DMS153 treated with DMSO at 0.1 percent for 48 hours (cell line): Measurements from ENCODE around the gene ERC2.

ENCODE experiments used
- DNase-seq: peaks from one replicate; lab custom pipeline; 2025; ENCODE audit not compliant: unreplicated experiment; lab: John Stamatoyannopoulos, UW

ERC2 gene

DNA sequence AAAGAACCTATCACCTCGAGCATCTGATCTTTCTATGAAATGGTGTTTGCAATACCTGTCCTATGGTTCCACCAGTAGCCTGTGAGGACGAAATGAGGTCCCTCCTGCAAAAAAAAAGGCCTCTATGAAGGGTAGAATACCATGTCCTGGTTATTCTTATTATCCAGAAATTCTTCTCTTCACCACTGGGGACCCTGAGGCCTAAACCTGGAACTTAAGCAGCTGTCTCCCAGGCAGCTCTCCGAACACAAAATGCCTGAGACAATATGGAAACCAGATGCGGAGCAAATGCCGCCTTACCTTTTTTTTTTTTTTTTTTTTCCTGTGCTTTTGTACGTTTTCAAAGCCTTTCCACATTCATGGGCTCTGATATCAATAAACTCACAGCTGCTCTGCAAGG lies 919.1 kb downstream of the ERC2 start:
- DNase-seq = no peak

DNA sequence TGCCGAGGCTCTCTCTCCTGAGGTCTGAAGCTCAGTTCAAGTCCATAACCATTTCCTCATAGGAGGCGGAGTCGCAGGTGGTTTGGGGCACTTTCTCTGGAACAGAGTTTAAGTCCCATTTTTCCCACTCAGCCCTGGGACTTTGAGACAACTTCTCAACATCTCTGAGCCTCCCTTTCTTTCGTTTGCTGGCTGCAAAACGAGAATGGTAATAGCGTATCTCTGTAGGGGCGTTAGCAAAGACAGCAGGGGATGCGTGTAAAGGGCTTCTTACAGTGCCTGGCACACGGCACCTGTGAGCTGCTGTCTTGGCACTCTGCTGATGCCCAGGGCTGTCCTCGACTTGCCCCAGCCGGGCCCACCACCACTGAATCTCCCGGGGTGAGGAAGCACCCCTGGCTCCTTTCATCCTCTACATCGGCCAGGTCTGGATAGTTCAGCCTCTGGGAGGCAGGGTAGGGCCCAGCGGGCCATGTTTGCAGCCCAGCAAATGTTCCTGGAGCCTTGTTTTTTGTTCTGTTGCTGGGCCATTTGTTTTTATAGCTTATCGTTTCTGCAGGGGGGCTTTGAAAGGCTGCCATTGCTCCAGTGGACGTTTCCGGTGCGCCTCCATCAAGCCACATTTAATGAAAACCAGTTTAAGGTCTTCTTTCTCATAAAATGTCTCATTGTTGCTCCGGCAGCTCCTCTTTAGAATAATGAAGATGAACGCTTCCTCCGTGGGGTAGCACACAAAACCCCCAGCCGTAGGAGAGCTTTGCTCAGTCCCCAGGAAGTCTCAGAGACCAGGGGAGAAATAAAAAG lies 921.2 kb downstream of the ERC2 start:
- DNase-seq = no peak

DNA sequence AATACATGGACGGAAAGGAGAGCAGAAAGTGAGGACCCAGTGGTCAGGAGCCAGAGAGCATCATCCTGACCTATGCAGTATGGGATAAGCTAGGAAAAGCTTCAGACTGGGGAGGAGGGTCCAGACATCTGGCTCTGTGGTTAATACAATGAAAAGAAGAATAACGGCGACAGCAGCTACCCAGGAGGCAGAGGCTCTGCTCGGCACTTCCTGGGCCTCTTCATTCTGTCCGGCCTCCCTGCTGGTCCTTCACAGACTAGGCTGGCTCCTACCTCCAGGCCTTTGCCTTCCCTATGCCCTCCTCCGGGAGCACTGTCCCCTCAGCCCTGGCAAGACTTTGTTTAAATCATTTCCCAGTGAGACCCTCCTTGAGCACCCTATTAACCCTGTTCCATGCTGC lies 922.3 kb downstream of the ERC2 start:
- no peak for DNase-seq

DNA sequence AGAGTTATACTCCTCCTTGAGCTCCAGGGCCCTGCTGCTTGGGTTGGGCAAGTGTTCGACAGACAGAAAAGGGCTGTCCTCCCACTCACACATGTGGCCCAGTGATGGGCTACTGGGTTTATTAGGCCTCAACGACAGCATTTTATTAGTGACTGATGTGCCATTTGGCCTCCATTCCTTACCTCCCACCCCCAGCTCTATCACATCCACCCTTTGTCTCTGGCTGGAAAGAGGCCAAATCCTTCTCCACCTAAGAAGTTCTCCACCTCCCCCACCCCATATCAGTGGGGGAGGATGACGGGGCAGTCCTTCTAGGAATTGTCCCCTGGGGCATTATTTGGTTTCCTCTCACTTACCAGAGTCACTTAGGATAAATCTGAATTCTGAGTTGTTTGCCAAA lies 924.0 kb downstream of the ERC2 start:
- DNase-seq = no peak

DNA sequence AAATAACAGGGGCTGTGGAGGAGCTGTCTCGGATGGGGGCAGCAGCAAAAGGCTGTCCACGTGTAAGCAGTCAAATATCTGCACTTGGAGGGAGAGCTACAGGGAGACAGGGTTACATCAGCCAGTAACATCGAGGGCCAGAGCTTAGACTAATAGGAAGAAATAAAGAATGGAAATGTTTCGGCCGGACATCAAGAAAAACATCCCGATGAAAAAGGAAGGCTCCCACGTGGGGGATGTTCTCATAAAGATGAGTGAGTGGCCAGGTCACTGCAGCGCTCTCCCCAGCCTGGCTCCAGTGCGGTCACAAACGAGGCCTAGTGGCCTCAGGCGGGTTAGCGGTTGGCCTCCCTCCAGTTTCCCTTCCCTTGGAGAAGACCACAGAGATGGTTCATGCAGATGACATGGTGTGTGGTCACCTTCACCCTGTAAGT lies 925.1 kb downstream of the ERC2 start:
- DNase-seq = no peak

DNA sequence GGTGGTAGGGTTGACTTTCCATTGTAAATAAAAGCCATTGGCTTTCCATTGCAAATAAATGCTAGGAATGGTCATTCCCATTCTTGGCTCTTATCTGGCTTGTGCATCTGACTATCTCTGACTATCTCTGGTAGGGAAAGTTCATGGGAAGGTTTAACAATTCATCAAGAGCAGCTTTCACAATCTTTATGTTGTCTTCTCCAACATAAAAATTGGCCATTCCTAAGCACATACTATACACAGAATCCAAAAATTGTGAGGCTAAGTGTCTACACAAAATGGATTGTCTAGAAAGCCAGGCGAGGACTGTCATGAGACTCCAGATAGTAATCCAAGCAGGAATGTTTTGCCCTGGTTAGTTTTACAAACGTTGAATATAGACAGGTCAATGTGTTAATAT lies 926.8 kb downstream of the ERC2 start:
- DNase-seq = no peak

DNA sequence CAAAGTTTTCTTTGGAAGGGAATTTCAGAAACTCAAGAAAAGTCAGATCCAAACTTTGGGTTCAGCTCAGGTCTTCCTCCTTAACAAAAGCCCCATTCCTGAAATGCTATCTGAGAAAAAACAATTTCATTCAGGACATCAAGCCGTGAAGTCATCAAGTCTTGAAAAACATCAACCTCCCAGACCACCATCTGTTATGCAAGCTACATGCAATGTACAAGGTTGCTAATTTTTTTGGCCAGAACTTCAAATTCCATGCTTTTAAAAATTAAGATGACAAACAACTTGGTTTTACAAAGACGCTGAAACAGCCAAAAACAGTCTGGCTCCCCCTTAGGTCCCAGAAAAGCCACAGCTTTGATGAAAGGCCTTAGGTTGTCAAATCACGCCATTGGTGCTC lies 927.3 kb downstream of the ERC2 start:
- DNase-seq = no peak

DNA sequence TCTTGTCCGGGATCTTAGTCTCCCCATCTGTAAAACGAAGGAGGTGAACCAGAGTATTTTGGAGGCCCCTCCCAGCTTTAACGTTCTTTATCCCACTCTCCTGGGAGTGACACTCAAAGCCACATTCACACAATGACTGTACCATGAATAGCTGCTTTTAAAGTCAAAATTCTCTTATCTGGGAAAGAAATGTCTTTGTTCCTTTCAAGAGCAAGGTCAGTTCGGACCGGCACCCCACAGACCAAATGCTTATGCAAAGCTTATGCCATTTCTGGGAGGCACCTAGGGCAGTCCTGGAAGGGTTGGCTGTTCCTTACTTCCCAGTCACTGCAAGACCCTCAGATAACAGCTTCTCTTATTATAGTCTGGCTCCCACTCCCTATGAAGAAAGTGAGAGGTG lies 927.7 kb downstream of the ERC2 start:
- DNase-seq = no peak

DNA sequence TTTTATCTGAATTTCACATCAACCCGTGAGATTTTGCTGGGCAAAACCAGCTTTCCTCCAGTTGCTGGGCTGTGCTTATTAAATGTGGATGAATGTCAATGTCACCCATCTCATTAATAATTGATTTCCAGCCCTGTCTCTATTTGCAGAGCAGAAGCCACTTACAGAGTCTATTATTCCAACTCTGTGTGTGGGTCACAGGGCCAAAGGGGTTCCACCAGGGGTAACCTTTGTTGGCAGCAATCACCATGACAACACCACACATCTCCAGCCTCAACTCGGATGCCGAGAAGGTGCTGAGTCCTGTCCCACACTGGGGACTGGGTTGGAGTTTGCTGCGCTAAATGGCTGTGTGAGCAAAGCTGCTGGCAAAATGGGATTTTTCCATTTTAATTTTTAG lies 930.1 kb downstream of the ERC2 start:
- DNase-seq = no peak

DNA sequence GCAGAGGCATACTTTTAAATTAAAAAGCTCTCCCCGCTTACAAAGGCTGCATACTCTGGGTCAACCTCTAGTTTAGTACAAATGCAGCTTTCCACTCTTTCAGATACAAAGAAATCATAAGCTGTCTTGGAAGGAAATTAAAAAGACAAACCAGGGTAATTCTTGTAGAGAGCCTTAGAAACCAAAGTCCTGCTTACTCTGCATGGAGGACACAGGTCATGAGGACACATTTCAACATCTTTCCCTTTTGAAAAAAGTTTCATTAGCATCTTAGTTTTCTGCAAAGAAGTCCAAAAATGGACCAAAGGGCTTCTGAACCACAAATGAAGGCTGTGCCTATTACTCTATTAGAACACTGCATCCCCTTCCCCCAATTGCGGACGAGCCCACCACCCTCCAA lies 930.7 kb downstream of the ERC2 start:
- DNase-seq = no peak

DNA sequence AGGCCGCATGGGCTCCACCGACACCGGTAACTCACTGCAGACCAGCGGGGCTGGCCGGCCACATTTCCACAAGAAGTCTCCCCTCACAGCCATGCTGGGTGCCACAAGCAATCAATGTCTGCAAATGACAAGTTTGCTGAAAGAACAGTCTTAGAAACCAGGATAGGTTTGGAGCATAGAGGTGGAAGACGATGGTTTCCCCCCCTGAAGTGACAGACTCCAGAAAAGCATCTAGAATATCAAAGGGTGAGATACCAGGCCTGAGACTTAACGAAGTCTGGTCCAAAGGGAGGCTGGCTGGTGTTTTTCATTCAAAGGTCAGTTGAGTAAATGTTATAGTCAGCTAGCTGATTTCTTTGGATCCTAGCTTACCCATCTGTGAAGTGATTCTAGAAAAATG lies 931.1 kb downstream of the ERC2 start:
- no peak for DNase-seq

DNA sequence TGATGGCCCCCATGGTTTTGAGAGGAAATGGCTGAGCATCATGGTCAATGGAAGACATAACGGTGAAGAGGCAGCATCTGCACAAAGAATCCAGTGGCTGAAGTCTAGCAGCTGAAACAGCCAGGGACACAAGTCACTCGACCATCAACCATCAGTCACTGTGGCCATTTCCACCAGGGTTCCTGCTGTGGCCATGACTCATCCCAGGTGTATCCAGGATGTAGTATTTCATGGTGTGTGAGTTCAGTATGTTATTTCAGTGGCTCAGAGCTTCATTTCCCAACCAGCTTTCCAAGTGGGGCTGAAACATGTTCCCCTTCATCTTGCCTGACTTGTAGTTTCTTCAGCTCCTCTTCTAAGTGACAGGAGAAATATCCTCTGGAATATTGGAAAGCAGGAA lies 933.4 kb downstream of the ERC2 start:
- DNase-seq = no peak

DNA sequence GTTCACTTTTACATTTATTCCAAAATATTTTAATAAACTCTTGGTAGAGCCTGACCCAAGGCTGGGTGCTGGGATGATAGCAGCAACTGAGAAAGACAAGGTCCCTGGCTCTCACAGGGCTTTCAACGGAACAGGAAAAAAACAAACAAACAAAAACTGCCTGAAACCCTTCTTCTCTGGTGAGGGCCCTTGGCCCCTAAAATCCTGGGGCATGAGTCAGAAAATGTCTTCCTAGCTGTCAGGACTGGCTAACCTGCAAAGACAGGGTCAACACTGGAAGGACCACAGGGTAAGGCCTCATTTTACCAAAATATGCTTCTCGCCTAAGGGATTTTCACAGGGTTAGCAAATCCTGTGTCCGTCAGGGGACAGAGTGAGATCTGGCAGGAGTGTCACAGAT lies 935.5 kb downstream of the ERC2 start:
- no peak for DNase-seq

DNA sequence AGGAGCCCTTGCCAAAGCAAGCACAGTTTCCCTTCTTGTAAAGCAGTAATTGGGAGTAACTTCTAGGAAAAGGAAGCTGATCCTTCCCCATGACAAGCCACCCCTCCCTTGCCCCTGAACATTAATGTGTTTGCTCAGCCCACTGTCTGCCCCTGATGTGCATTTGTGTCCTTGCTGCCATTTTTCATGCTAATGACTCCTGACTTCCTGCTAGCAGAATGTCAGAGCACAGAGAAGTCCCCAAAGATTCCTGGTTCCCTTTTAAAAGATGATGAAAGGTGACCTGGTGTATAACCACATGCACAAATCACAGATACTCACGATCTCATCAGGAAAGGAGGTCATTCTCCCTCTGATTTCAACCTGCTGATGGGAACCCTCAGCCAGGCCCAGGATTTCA lies 936.9 kb downstream of the ERC2 start:
- no peak for DNase-seq

DNA sequence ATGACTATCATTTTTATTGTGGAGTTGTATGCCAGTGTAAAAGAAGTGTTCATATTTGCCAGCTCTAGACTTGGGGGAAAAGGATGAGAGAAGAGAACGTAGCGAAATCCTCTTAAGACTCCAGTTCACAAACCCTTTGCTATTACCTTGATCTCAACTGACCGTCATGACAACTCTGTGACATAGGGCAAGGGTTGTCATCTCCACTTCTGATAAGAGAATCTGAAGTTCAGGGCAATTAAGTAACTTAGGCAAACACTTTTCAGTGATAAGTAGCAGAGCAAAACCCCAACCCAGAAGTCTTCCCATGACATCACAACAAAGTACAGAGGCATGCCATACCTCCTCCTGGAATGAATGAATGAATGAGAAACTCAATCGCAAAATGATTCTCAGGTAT lies 940.9 kb downstream of the ERC2 start:
- no peak for DNase-seq

DNA sequence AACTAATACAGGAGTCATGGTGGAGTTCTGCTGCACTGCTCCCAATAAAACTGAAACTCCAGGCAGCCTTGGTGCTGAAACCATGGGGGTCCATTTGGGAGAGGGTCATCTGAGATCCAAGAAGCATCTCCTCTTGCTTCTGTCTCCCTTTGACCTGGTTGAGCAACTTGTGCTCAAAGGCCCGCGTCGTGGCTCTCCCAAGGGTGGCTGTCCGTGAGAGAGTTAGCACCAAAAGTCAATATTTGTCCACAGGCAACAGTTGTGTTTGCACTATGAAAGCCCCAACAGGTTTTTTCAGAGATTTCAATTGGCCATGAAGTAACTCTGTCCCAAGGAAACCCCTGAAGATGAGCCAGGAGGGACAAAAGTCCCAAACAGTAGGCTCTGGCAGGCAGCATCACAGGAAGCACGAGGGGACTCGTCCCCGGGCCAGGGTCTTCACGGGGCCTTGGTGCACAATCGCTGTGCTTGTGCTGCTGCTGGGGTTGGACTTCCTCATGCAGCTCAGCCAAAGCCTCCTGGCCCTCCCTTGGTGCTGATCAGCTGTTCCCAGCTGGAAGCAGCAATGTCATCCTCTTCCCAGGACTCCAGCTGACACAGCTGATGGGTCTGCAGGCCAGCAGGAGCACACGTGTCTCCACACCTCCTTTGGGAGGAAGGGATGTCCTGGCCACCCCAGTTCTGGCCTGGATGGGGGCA lies 941.8 kb downstream of the ERC2 start:
- DNase-seq = peak; percentile 2

DNA sequence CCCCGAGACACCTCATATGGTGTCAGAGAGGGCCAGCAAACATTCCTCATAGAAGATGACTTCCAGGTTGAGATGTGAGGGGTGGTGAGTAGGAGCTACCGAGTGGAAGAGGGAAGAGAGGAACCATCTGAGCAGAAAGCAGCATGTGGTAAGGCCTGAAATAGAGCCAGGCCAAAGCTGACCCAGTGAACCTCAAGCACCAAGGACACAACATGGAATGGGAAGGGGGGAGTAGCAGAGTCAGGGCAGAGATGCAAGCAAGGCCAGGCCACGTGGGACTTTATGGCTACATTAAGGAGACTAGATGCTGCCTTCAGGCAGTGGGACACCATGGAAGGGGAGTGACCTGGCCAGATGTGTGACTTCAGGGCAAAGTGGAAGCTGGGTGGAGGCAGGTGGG lies 942.8 kb downstream of the ERC2 start:
- no peak for DNase-seq

DNA sequence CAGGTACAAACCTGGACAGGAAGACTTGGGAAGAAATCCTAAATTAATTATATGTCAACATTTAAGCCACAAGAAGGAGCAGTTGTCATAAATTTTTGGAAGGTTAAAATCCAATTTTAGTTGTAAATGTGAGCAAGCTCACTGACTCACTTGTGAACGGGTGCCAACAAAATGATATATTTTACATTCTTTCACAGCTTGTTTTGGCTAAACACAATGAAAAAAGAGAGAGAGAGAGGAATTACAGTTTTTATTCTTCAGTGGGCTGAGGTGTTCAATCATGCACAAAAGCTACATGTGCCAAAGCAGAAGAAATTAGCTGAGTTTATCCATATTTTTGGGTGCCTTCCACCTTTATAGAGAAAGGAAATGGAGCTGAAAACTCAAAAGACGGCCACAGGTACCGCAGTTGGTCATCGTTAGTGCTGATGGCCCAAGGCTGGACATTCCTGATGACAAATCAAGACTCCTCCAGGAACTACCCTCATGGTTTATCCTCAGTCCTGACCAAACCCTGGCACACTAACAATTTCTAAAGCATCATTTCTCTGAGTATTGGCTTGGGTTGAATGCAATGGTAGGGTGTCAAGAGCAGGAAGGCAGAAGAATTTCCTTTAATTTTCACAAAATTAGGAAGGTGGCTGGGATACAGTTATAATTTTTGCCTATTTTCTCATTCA lies 943.6 kb downstream of the ERC2 start:
- DNase-seq = no peak

DNA sequence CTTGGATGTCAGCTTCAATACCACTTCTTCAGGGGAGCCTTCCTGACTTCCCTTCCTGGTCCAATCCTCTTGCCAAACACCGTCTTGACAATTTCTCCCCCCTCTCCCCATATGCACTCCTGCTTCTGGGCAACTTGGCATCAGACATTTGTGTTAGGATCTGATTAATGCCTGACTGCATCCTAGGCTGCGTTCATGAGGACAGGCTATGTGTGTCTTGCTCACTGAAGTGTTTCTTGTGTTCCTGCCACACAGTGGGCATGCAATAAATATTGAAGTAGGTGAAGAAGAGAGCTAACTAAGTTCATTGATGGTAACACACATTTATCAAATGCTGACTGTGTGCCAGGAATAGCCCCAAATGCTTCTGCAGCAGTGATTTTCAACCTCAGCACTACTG lies 944.8 kb downstream of the ERC2 start:
- DNase-seq = no peak

DNA sequence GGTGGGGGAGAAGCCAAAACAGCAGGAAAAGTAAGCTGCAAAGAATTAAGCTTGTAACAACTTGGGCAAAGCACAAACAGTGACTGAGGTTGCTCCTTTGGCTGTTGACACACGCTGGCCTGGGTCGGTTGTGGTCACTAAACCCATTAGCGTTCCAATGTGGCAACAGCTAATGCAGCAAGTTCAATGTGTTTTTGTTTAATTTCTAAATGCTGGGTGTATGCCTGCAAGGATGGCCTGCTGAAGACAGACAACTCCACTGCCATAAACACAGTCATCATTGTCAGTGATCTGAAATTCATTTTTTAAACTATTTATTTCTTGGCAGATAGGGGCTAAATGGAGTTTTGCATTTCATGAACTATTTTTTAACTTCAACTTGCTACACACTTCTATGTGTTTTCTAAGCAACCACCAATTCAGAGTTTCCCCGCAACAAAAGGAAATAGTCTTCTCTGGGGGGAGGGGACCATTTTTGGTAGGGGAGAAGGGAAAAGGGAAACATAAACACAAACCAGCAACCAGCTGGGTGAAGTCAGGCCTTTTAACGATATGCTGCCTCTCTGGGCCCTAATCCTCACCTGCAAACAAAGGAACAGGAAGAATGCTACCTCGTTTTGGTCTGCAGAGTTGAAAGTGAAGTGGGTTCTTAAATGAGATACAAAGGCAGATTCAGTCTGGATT lies 946.4 kb downstream of the ERC2 start:
- DNase-seq = no peak

DNA sequence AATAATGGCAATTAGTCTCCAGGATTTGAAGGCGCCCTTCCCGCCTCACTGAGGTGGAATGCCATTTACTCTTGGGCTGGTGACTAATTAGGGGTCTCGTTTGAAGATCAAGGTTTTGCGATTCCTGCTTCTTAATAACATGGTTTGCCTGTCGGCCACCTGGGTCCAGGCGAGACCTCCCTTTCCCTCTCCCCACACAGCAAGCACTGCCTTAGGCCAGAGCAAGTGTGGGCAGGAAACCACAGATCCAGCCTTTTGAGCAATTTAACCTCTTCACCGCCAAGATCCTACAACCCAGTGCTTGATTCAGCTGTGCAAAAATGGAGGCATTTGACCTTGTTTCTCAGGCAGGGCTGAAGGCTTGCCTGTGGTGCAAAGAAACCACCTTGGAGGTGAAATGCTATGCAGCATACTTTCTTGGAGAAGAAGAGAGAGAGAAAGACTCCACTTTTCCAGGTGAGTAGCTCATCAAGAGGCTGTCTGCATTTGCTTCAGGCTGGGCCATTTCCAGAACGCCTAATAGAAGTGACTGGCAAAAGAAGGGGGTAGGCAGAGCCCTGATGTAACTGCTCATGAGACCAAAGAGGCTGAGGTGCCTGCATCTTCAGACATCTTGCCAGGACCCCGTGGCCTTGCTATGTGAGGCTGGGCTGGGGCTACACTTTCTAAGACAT lies 947.1 kb downstream of the ERC2 start:
- no peak for DNase-seq
